Bronchial epithelial cell (primary cell): ENCODE measurements around the gene DLGAP3. TPM values are rescaled to one million over a fixed set of nuclear protein-coding genes. Genes with fewer than 3 reads are reported as not detected.

ENCODE experiments used
- DNase-seq: peaks from one replicate; pipeline ENCODE4 v3.0.0-alpha.2; 2010; ENCODE audit warnings: low read depth
- FAIRE-seq: peaks from 2 replicates; lab custom pipeline; 2011; peaks lifted over from hg19 to GRCh38; lab: Jason Lieb, UNC
- H3K27me3 ChIP-seq: 2 replicates; pipeline ENCODE4 v1.5.1; 2011; ENCODE audit warnings: low read length; ENCODE audit not compliant: control insufficient read depth, insufficient read depth
- H3K36me3 ChIP-seq: 2 replicates; pipeline ENCODE4 v1.5.1; 2011; ENCODE audit warnings: low read length; ENCODE audit not compliant: control insufficient read depth, insufficient read depth
- H3K4me3 ChIP-seq: 2 replicates; pipeline ENCODE4 v1.5.1; 2011; ENCODE audit warnings: mild to moderate bottlenecking, low read depth, low read length, control low read depth
- total RNA-seq: library from RNA; depleted of rRNA; stranded (reverse); fragments of >200 nt; gene quantifications from 2 replicates; pipeline ENCODE4 v1.2.1, GENCODE V29; 2014
- TF ChIP-seq, protein P1 (sequence below): IDR thresholded peaks from 2 replicates; pipeline ENCODE4 v1.5.1; 2011; ENCODE audit warnings: mild to moderate bottlenecking, moderate library complexity, low read length, control low read depth, inconsistent platforms; ENCODE audit not compliant: insufficient read depth, severe bottlenecking

Gene DLGAP3
- total RNA-seq, 1 donor from 2014 or later: not detected

DNA sequence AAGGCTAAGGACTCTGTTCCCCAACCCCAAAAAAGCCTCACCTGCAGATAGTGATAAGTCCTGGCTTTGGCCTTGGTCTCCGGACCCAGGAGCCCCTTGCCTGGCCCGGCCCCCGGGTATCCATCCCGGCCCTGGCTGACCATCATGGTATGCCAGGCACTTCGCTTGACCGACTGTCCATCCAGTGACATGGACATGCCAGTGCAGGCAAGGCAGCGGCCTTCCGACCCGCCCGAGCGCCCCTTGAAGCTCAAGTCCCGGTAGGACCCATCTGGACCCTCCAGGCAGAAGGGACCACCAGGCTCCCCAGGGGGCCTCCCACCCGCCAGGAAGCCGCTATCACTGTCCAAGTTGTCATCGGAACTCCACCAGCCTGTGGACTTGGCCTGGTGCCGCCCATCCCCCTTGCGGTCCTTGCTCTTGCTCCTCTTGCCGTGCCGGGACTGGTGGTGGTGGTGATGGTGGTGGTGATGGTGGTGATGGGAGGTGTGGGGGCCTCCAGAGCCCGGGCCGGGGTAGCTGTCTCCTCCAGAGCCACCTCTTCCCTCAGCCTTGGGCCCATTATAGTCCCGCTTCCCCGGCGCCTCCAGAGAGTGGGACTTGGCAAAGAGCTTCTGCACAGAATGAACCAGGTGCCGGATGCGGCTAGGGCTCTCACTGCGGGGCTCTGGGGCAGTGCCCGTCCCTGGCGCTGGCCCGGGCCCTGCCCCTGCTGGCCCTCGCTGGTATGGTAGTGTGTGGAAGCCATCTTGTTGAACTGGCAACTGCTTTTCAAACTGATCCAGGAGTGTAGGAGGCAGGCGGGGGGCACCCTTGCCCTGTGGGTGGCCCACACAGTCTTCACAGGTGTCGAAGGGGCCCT, 25.0 kb downstream of the DLGAP3 start:
- TF ChIP-seq, protein P1, sequence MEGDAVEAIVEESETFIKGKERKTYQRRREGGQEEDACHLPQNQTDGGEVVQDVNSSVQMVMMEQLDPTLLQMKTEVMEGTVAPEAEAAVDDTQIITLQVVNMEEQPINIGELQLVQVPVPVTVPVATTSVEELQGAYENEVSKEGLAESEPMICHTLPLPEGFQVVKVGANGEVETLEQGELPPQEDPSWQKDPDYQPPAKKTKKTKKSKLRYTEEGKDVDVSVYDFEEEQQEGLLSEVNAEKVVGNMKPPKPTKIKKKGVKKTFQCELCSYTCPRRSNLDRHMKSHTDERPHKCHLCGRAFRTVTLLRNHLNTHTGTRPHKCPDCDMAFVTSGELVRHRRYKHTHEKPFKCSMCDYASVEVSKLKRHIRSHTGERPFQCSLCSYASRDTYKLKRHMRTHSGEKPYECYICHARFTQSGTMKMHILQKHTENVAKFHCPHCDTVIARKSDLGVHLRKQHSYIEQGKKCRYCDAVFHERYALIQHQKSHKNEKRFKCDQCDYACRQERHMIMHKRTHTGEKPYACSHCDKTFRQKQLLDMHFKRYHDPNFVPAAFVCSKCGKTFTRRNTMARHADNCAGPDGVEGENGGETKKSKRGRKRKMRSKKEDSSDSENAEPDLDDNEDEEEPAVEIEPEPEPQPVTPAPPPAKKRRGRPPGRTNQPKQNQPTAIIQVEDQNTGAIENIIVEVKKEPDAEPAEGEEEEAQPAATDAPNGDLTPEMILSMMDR: no peak
- no peak for DNase-seq
- Histone ChIP-seq H3K36me3 (no peaks in the 10 kb centered on the region), H3K4me3 (no peak overlapping the region), H3K27me3 (no peaks in the 10 kb centered on the region)
- FAIRE-seq: no peak

DNA sequence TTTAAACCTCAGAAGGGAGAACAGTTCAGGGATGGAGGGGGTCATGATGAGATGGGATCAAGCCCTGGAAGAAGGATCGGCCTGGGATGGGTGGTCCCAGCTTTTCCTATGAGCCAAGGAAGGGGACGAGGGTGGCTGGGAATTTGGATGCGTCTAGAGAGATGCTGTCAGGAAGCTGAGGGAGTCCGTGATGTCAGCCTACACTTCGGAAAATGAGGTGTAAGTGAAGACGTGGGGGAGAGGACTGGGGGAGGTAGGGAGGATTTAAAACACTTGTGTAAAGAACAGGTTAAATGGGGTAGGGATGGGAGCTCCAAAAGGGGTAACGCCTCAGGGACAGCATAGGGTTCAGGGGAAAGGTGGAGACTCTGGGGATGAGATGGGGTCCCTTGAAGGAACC, 27.5 kb downstream of the DLGAP3 start:
- TF ChIP-seq, protein P1: no peak
- no peak for FAIRE-seq
- DNase-seq: no peak
- H3K27me3 ChIP-seq: no peaks in the 10 kb centered on the region
- no peaks in the 10 kb centered on the region for H3K36me3 ChIP-seq
- no peak overlapping the region for H3K4me3 ChIP-seq

DNA sequence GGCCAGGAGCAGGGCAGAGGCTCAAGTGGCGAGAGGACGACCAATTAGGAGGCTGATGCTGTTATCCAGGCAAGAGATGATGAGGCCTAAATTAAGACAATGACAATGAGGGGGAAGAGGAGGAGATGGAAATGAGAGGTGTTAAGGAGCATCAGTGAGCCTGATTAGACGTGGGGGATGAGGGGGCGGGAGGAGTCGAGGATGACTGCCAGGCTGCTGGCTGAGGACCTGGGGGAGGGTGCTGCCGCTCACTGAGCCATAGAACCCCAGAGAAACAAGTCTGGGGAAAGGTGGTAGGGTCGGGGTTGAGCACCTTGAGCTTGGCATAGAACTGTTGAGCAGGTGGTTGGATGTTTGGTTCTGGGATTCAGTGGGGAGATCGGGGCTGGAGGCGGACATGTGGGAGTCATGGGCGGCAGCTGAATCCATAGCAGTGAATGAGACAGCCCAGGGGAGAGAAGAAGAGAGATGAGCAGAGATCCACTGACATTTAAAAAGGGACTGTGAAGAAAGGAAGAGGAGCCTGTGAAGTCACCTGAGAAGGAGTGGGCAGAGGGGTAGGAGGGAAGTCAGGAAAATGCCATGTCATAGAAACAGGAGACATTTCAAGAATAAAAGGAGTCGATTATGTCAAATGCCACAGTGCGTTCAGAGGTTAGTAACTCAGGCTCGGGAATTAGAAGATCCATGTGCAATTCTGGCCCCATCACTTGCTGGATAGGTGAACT, 28.5 kb downstream of the DLGAP3 start:
- no peak for FAIRE-seq

DNA sequence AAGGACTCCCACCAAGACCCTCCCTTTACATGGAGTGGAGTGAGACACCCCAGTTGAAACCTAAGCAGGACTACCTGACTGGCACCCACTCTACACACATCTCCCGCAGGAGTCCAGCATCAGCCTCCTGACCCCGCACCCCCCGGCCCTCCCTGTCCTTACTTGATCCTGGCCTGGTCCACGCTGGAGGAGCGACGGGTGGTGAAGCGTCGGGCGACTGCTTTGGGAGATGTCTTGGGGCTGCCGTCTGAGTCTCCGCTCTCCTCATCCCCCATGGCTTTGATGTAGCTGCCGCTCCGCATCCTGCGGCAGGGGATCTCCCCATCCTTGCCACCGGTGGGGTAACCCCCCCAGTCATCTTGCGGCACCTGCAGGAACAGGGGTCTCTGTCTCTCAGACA, 29.5 kb downstream of the DLGAP3 start:
- no peak for FAIRE-seq

More for the DNA sequence above, 28.5 kb downstream of the DLGAP3 start:
- H3K27me3 ChIP-seq: no peaks in the 10 kb centered on the region
- no peaks in the 10 kb centered on the region for H3K36me3 ChIP-seq
- no peak overlapping the region for H3K4me3 ChIP-seq
- TF ChIP-seq, protein P1: no peak
- DNase-seq: no peak

DNA sequence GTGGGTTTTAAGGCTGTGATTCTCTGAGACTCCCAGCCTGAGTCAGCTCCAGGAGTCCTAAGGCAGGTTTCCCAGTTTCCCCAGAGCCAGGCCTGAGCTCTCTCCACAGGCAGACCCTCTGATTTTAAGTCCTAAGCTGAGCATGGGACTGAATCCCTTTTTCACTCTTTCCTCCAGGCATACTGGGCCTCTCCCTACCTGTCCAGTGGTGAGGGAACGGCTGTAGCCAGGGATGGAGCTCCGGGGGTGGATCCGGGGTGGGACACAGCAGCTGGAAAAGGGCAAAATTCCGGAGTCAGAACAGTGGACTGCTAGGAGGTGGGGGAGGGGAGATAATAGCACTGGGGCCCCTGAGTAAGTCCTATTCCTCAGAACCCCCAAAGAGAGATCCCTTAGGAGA, 30.0 kb downstream of the DLGAP3 start:
- DNase-seq: no peak
- TF ChIP-seq, protein P1: no peak
- no peak overlapping the region for H3K4me3 ChIP-seq
- H3K36me3 ChIP-seq: no peaks in the 10 kb centered on the region
- no peaks in the 10 kb centered on the region for H3K27me3 ChIP-seq
- no peak for FAIRE-seq

More for the DNA sequence above, 29.5 kb downstream of the DLGAP3 start:
- DNase-seq: no peak
- no peaks in the 10 kb centered on the region for H3K27me3 ChIP-seq
- TF ChIP-seq, protein P1: no peak
- H3K4me3 ChIP-seq: no peak overlapping the region
- H3K36me3 ChIP-seq: no peaks in the 10 kb centered on the region
